ENCODE results near the gene TMEM273.

Gene TMEM273

GRCh38 chr10:49180444-49180860 lies 7.7 kb downstream of the TMEM273 start:
- Histone ChIP-seq H3K9ac (ENCODE audit: low read length) (no peak overlapping the region), H3K36me3 (ENCODE audit: control insufficient read depth, insufficient read depth, low read length) (no peaks in the 10 kb centered on the region), H3K9me3 (ENCODE audit: control insufficient read depth, low read length) (no peaks in the 10 kb centered on the region), H3K4me3 (ENCODE audit: low read length) (no peak overlapping the region), H3K27me3 (ENCODE audit: control insufficient read depth, insufficient read depth, low read length) (no peaks in the 10 kb centered on the region), H3K4me1 (ENCODE audit: control insufficient read depth, insufficient read depth, low read length) (no peaks in the 10 kb centered on the region)

- Histone ChIP-seq H3K36me3 (ENCODE audit: control insufficient read depth, insufficient read depth, low read length) (no peaks in the 10 kb centered on the region), H3K4me3 (ENCODE audit: low read length) (no peak overlapping the region), H3K9me3 (ENCODE audit: control insufficient read depth, low read length) (no peaks in the 10 kb centered on the region), H3K27me3 (ENCODE audit: control insufficient read depth, insufficient read depth, low read length) (no peaks in the 10 kb centered on the region), H3K9ac (ENCODE audit: low read length) (no peak overlapping the region), H3K4me1 (ENCODE audit: control insufficient read depth, insufficient read depth, low read length) (no peaks in the 10 kb centered on the region)
Measured at GRCh38 chr10:49179699-49180443, 8.3 kb downstream of the TMEM273 start.

- H3K9me3 ChIP-seq (ENCODE audit: control insufficient read depth, low read length), result no peaks in the 10 kb centered on the region
- H3K4me3 ChIP-seq (ENCODE audit: low read length), result no peak overlapping the region
- H3K36me3 ChIP-seq (ENCODE audit: control insufficient read depth, insufficient read depth, low read length), result no peaks in the 10 kb centered on the region
- H3K27me3 ChIP-seq (ENCODE audit: control insufficient read depth, insufficient read depth, low read length), result no peaks in the 10 kb centered on the region
- no peak overlapping the region for H3K9ac ChIP-seq (ENCODE audit: low read length)
- no peaks in the 10 kb centered on the region for H3K4me1 ChIP-seq (ENCODE audit: control insufficient read depth, insufficient read depth, low read length)
Measured at GRCh38 chr10:49178489-49179471, 9.4 kb downstream of the TMEM273 start.

GRCh38 chr10:49177391-49178355 lies 10.5 kb downstream of the TMEM273 start:
- Histone ChIP-seq H3K27me3 (ENCODE audit: control insufficient read depth, insufficient read depth, low read length) (no peaks in the 10 kb centered on the region), H3K4me3 (ENCODE audit: low read length) (no peak overlapping the region), H3K9ac (ENCODE audit: low read length) (no peak overlapping the region), H3K36me3 (ENCODE audit: control insufficient read depth, insufficient read depth, low read length) (no peaks in the 10 kb centered on the region), H3K4me1 (ENCODE audit: control insufficient read depth, insufficient read depth, low read length) (no peaks in the 10 kb centered on the region), H3K9me3 (ENCODE audit: control insufficient read depth, low read length) (no peaks in the 10 kb centered on the region)

GRCh38 chr10:49176310-49177268 lies 11.6 kb downstream of the TMEM273 start:
- no peaks in the 10 kb centered on the region for H3K4me1 ChIP-seq (ENCODE audit: control insufficient read depth, insufficient read depth, low read length)
- H3K9ac ChIP-seq (ENCODE audit: low read length), result no peak overlapping the region
- H3K36me3 ChIP-seq (ENCODE audit: control insufficient read depth, insufficient read depth, low read length), result no peaks in the 10 kb centered on the region
- H3K4me3 ChIP-seq (ENCODE audit: low read length), result no peak overlapping the region
- H3K27me3 ChIP-seq (ENCODE audit: control insufficient read depth, insufficient read depth, low read length), result no peaks in the 10 kb centered on the region
- no peaks in the 10 kb centered on the region for H3K9me3 ChIP-seq (ENCODE audit: control insufficient read depth, low read length)

- Histone ChIP-seq H3K27me3 (ENCODE audit: control insufficient read depth, insufficient read depth, low read length) (no peaks in the 10 kb centered on the region), H3K4me3 (ENCODE audit: low read length) (no peak overlapping the region), H3K9me3 (ENCODE audit: control insufficient read depth, low read length) (no peaks in the 10 kb centered on the region), H3K36me3 (ENCODE audit: control insufficient read depth, insufficient read depth, low read length) (no peaks in the 10 kb centered on the region), H3K9ac (ENCODE audit: low read length) (no peak overlapping the region), H3K4me1 (ENCODE audit: control insufficient read depth, insufficient read depth, low read length) (no peaks in the 10 kb centered on the region)
Measured at GRCh38 chr10:49175587-49176309, 12.4 kb downstream of the TMEM273 start.

GRCh38 chr10:49174926-49175500 lies 13.2 kb downstream of the TMEM273 start:
- Histone ChIP-seq H3K4me3 (ENCODE audit: low read length) (no peak overlapping the region), H3K4me1 (ENCODE audit: control insufficient read depth, insufficient read depth, low read length) (no peaks in the 10 kb centered on the region), H3K27me3 (ENCODE audit: control insufficient read depth, insufficient read depth, low read length) (no peaks in the 10 kb centered on the region), H3K36me3 (ENCODE audit: control insufficient read depth, insufficient read depth, low read length) (no peaks in the 10 kb centered on the region), H3K9me3 (ENCODE audit: control insufficient read depth, low read length) (no peaks in the 10 kb centered on the region), H3K9ac (ENCODE audit: low read length) (no peak overlapping the region)

- Histone ChIP-seq H3K9me3 (ENCODE audit: control insufficient read depth, low read length) (no peaks in the 10 kb centered on the region), H3K27me3 (ENCODE audit: control insufficient read depth, insufficient read depth, low read length) (no peaks in the 10 kb centered on the region), H3K4me3 (ENCODE audit: low read length) (no peak overlapping the region), H3K36me3 (ENCODE audit: control insufficient read depth, insufficient read depth, low read length) (no peaks in the 10 kb centered on the region), H3K4me1 (ENCODE audit: control insufficient read depth, insufficient read depth, low read length) (no peaks in the 10 kb centered on the region), H3K9ac (ENCODE audit: low read length) (no peak overlapping the region)
Measured at GRCh38 chr10:49174261-49174925, 13.8 kb downstream of the TMEM273 start.

- no peaks in the 10 kb centered on the region for H3K4me1 ChIP-seq (ENCODE audit: control insufficient read depth, insufficient read depth, low read length)
- H3K27me3 ChIP-seq (ENCODE audit: control insufficient read depth, insufficient read depth, low read length), result no peaks in the 10 kb centered on the region
- H3K4me3 ChIP-seq (ENCODE audit: low read length), result no peak overlapping the region
- no peaks in the 10 kb centered on the region for H3K9me3 ChIP-seq (ENCODE audit: control insufficient read depth, low read length)
- no peaks in the 10 kb centered on the region for H3K36me3 ChIP-seq (ENCODE audit: control insufficient read depth, insufficient read depth, low read length)
- no peak overlapping the region for H3K9ac ChIP-seq (ENCODE audit: low read length)
Measured at GRCh38 chr10:49173853-49174252, 14.3 kb downstream of the TMEM273 start.
